ENCODE results near the gene DYSF.
"Not testable (repeated sequence)": the region's sequence is repeated elsewhere in the genome, so short reads cannot be mapped to it uniquely, and the experiment has no call there.

The DYSF gene

DNA sequence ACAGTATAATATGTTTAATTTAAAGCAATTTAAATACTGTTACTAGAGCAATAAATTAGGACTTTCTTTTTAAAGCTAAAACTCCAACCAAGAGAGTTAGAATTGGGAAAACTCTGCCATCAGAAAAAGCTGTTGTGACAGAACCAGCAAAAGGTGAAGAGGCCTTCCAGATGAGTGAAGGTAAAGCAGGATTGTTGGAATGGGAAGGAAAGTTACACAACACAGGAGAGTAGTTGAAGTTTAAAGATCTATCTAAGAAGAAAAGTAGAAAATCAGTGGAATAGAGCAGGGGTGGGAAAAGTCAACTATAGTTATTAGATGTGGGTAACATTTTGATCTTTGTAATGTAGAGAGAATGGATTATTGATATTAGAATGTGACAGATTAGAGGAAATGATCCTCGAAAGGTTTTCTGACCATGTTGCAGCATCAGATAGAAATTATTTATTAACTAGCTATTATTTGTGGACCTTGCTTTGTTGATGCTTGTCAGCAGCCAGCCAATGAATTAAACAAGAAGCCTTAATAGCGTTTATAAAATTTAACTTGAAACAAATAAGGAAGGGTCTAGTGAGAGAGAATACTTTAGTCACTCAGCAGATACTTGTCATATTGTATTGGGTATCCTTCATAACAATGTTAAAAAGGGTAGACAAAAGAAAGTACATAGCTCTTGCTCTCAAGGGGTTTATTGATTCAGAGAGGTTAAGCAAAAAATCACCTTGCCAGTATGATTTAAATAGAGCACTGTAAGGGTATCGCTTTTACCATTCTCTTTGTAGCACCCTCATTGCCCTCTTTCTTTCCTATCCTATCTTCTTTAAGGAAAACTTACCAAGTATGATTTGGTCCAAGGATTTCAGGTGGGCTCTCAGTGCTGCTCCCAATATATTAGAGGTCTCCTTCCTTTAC, 24.6 kb upstream of the DYSF start:
- Histone ChIP-seq H3K36me3 (ENCODE audit: insufficient read depth, low read length) (peaks cover 87% of the 10 kb centered on the region; the same call in 1 of the 2 replicates), H3K9me2 (replicated peaks; ENCODE audit: low read depth, low read length) (no peaks in the 10 kb centered on the region), H3K79me2 (ENCODE audit: insufficient read depth, low read length) (peaks cover 8% of the 10 kb centered on the region; the same call in 1 of the 2 replicates), H3K9ac (ENCODE audit: low read depth, low read length, poor library complexity, severe bottlenecking) (no peak overlapping the region), H3K9me3 (ENCODE audit: insufficient read depth, low read depth, low read length) (no peaks in the 10 kb centered on the region), H3K4me1 (ENCODE audit: insufficient read depth, low read length, poor library complexity, severe bottlenecking) (peaks cover 8% of the 10 kb centered on the region), H4K20me1 (ENCODE audit: insufficient read depth, low read length, poor library complexity, severe bottlenecking) (peaks cover 5% of the 10 kb centered on the region), H3K4me2 (ENCODE audit: low read depth, low read length, poor library complexity, severe bottlenecking) (no peak overlapping the region), H2AFZ (ENCODE audit: low read length) (no peak overlapping the region), H3K27me3 (ENCODE audit: insufficient read depth, low read length, poor library complexity, severe bottlenecking) (no peaks in the 10 kb centered on the region), H3F3A (ENCODE audit: low read depth) (no peaks in the 10 kb centered on the region), H3K4me3 (ENCODE audit: low read length, poor library complexity, severe bottlenecking) (no peak overlapping the region)
- no peak for TF ChIP-seq EZH2phosphoT487 (IDR thresholded peaks at IDR 0.05; ENCODE audit: borderline replicate concordance)
- TF ChIP-seq, protein P1, sequence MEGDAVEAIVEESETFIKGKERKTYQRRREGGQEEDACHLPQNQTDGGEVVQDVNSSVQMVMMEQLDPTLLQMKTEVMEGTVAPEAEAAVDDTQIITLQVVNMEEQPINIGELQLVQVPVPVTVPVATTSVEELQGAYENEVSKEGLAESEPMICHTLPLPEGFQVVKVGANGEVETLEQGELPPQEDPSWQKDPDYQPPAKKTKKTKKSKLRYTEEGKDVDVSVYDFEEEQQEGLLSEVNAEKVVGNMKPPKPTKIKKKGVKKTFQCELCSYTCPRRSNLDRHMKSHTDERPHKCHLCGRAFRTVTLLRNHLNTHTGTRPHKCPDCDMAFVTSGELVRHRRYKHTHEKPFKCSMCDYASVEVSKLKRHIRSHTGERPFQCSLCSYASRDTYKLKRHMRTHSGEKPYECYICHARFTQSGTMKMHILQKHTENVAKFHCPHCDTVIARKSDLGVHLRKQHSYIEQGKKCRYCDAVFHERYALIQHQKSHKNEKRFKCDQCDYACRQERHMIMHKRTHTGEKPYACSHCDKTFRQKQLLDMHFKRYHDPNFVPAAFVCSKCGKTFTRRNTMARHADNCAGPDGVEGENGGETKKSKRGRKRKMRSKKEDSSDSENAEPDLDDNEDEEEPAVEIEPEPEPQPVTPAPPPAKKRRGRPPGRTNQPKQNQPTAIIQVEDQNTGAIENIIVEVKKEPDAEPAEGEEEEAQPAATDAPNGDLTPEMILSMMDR (conservative IDR thresholded peaks at IDR 0.05; ENCODE audit: low read length), result no peak

DNA sequence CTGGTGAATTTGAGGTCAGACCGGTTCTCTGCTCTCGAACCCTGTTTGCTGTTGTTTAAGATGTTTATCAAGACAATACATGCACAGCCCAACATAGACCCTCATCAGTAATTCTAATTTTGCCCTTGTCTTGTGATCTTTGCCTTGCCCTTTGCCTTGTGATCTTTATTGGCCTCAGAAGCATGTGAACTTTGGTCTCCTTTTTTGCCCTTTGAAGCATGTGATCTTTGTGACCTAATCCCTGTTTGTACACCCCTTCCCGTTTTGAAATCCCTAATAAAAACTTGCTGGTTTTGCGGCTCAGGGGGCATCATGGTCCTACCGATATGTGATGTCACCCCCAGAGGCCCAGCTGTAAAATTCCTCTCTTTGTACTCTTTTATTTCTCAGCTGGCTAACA, 8.2 kb upstream of the DYSF start:
- not testable (repeated sequence) for H3K9ac ChIP-seq (ENCODE audit: low read depth, low read length, poor library complexity, severe bottlenecking); H3F3A ChIP-seq (ENCODE audit: low read depth); H4K20me1 ChIP-seq (ENCODE audit: insufficient read depth, low read length, poor library complexity, severe bottlenecking); H3K79me2 ChIP-seq (ENCODE audit: insufficient read depth, low read length); H3K4me2 ChIP-seq (ENCODE audit: low read depth, low read length, poor library complexity, severe bottlenecking); H3K9me3 ChIP-seq (ENCODE audit: insufficient read depth, low read depth, low read length); H2AFZ ChIP-seq (ENCODE audit: low read length); H3K36me3 ChIP-seq (ENCODE audit: insufficient read depth, low read length); H3K27me3 ChIP-seq (ENCODE audit: insufficient read depth, low read length, poor library complexity, severe bottlenecking); H3K4me3 ChIP-seq (ENCODE audit: low read length, poor library complexity, severe bottlenecking); H3K9me2 ChIP-seq (replicated peaks; ENCODE audit: low read depth, low read length)
- H3K4me1 ChIP-seq (ENCODE audit: insufficient read depth, low read length, poor library complexity, severe bottlenecking), result peaks cover 19% of the 10 kb centered on the region

DNA sequence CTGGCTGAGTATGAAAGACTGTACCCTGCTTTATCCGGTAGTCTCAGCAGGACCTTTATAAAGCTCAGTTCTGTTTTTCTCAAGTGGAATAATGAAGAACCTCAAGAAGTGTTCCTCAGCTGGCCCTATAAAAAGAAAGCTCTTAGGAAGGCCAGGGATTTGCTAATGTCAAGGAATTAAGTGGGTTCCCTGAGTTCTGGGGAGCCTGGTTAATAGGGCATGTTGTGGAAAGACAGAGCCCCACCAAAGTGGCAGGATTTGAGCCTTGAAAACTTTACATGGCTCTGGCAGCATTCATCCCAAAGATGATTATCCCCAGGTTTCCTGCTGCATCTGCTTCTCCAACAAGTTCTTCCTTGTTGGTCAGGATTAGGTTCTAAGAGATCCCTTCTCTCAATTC, 6.9 kb upstream of the DYSF start:
- no peak for TF ChIP-seq EZH2phosphoT487 (IDR thresholded peaks at IDR 0.05; ENCODE audit: borderline replicate concordance)
- TF ChIP-seq, protein P1 (conservative IDR thresholded peaks at IDR 0.05; ENCODE audit: low read length), result no peak
- Histone ChIP-seq H3K9me2 (replicated peaks; ENCODE audit: low read depth, low read length) (no peaks in the 10 kb centered on the region), H3K4me1 (ENCODE audit: insufficient read depth, low read length, poor library complexity, severe bottlenecking) (peaks cover 31% of the 10 kb centered on the region), H3K27me3 (ENCODE audit: insufficient read depth, low read length, poor library complexity, severe bottlenecking) (no peaks in the 10 kb centered on the region), H3K4me2 (ENCODE audit: low read depth, low read length, poor library complexity, severe bottlenecking) (no peak overlapping the region), H3K9me3 (ENCODE audit: insufficient read depth, low read depth, low read length) (no peaks in the 10 kb centered on the region), H3K4me3 (ENCODE audit: low read length, poor library complexity, severe bottlenecking) (no peak overlapping the region), H3F3A (ENCODE audit: low read depth) (no peaks in the 10 kb centered on the region), H3K36me3 (ENCODE audit: insufficient read depth, low read length) (no peaks in the 10 kb centered on the region), H3K9ac (ENCODE audit: low read depth, low read length, poor library complexity, severe bottlenecking) (no peak overlapping the region), H3K79me2 (ENCODE audit: insufficient read depth, low read length) (no peaks in the 10 kb centered on the region), H2AFZ (ENCODE audit: low read length) (no peak overlapping the region), H4K20me1 (ENCODE audit: insufficient read depth, low read length, poor library complexity, severe bottlenecking) (no peaks in the 10 kb centered on the region)
